GM21825 (cell line): ENCODE results near the gene TBL1XR1.
A peak's percentile ranks its signal among the peaks of the same experiment; 100 is the strongest.

Experiments used
- ATAC-seq: cut with Tn5 transposase; IDR thresholded peaks from one replicate; pipeline ENCODE4 v1.9.1; 2021; ENCODE audit warnings: mild to moderate bottlenecking, moderate library complexity; ENCODE audit not compliant: unreplicated experiment

Gene TBL1XR1

DNA sequence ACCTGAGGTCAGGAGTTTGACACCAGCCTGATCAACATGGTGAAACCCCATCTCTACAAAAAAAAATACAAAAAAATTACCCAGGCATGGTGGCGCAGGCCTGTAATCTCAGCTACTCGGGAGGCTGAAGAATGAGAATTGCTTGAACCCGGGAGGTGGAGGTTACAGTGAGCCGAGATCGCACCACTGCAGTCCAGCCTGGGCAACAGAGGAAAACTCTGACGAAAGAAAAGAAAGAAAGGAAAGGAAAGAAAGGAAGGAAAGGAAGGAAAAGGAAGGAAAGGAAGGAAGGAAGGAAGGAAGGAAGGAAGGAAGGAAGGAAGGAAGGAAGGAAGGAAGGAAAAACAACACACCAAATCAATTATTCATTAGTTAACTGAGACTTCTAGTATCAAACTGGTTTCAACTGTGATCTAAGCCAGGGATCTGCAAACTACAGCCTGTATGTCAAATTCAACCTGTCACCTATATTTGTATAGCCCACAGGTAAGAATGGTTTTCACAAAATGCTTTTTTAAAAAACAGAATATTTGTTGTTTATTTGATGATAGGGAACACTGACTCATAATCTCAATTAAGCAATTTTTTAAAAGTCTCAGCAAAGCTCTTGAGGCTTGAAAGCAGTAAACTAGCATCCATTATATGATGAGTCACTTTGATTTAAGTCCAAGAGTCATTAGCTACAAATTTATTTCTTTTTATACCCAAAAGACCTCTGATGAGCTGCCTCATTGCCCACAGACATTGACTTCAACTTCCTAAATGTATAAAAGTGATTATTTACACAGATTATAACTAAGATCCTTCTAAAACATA is 127.6 kb downstream of the TBL1XR1 start:
- ATAC-seq: no peak

DNA sequence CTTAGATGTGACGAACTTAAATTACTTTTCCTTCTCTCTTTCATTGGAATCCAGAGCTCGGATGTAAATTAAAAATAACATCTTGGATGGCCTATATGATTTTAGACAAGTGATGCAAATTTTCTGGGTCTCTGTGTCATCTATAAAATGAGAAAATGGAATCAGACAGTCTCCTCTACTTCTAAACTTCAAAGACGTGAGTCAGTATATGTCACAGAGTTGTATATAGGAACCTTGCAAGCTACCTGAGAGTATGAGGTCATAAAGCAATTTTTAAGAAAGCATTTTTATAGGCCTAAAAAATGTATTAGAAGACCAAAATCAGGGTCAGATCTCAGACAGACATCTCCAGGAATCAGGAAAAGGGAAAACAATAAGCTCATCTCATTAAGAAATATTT is 128.3 kb downstream of the TBL1XR1 start:
- no peak for ATAC-seq

DNA sequence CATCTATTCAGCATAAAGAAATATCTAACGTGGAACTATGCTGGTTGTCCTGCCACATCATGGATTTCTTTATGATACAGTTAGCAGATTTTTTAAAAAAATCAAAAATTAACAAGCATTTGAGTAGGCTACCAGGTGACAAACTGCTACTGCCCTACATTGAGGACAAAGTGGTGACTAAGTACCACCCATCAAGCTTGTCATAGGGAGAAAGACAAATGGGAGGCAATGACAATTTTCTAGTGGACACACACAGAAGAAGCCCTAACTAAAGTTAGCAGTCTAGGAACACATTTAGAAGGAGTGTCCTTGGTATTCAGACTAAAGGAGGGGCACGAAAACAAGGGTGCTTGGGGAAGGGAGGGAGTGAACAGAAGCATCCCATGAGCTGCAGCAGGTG is 131.2 kb downstream of the TBL1XR1 start:
- ATAC-seq: no peak

- no peak for ATAC-seq
These were observed 131.8 kb downstream of the TBL1XR1 start for GRCh38 chr3:177065285-177066033.

DNA sequence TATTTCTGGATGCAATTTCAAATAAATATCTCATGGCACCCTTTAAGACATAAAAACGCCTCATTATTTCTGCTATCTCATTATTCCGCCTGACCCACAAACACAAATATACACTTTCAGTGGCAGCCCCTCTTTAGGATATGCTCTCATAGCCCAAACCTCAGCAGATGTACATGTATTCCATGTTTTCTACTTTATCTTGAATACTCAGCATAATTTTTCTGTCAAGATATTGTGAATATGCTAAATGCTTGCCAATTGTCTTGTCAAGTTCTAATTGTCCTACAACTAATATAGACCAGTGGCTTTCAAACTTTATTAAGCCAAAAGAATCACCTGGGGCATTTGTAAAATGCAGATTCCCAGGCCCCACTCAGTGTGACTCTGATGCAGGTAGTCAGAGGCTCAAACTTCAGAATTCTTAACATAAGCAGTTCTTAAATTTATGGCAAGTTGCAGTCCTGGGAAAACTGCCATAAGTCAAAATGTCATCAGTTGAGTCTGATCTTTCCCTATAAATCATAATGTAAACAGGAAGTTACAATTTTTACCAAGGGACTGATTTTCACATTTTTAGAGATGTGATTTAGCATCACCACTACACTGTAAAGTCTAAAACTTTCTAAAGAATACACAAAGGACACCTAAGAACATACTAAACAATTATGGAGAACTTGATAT is 135.1 kb downstream of the TBL1XR1 start:
- no peak for ATAC-seq

DNA sequence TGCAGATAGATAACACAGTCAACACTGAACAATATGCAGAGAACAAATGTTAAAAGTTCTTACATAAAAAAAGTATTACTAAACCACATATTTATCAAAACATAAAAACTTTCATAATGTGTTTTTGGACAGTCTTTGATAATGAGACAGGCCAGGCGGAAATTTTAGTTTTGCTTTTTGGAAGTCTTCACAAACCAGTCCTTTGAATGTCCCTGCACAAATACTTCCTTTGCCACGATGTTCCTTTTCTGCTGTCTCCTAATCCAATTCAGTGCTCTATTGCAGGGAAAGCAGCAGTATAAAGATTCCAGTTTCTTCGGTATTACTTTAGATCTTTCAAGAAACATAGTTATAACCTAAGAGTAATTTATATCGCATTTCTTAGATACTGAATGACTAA is 135.9 kb downstream of the TBL1XR1 start:
- no peak for ATAC-seq

GRCh38 chr3:177060492-177060891 is 136.8 kb downstream of the TBL1XR1 start:
- ATAC-seq: no peak

DNA sequence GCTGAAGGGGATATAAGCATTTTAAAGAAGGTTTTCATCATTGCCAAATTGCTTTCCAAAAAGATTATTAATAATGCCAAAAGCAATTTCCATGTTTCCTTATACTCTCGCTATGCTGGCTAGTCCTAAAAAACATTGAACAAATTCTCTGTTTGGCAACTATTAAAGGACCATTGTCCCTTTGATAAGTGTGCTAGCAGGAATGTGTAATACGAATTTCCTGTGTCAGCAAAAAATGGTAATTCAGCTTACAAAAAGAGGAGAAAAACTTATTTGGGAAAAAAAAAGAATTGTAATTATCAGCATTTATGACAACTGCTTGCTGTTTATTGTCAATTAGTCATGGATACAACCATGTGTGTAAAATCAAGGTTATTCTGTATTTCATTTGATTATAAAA is 138.6 kb downstream of the TBL1XR1 start:
- ATAC-seq: no peak

GRCh38 chr3:177057768-177058167 is 139.5 kb downstream of the TBL1XR1 start:
- peak; percentile 96 for ATAC-seq

DNA sequence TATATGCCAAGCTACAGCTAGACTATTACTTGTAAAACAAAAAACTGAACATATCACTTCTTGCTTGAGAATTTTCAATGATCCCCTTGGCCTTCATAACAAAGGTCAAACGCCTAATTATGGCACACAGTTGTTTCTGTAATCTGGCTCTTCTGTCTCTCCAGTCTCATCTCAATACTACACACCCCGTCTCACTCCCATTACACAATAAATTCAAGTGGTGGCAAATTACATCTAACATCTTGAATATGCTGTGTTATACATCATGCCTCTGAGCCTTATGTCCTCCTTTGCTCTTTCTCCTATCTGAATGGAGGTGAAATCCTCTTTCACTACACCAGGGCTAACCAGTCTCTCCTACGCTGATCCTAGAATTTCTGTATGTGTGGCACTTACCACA is 140.4 kb downstream of the TBL1XR1 start:
- ATAC-seq: no peak

- ATAC-seq: no peak
These were observed 141.4 kb downstream of the TBL1XR1 start for GRCh38 chr3:177055605-177056571.

DNA sequence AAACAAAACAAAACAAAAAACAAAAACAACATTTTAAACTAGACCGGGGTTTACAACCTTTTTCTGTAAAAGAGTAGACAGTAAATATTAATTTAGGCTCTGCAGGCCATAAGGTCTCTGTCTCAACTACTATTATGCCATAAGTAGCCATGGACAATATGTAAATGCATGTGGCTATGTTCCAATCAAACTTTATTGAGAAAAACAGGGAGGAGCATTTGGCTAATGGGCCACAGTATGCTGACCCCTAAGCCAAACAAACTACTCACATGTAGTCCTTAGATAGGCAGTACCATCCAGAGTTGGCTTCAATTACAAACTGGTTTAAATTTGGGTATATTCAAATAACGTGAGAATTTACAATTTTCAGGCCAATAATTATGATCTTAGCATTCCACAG is 144.2 kb downstream of the TBL1XR1 start:
- no peak for ATAC-seq

GRCh38 chr3:177051411-177051810 is 145.9 kb downstream of the TBL1XR1 start:
- ATAC-seq: no peak

- no peak for ATAC-seq
These were observed 146.6 kb downstream of the TBL1XR1 start for GRCh38 chr3:177050501-177051237.

GRCh38 chr3:177045767-177046166 is 151.5 kb downstream of the TBL1XR1 start:
- no peak for ATAC-seq

DNA sequence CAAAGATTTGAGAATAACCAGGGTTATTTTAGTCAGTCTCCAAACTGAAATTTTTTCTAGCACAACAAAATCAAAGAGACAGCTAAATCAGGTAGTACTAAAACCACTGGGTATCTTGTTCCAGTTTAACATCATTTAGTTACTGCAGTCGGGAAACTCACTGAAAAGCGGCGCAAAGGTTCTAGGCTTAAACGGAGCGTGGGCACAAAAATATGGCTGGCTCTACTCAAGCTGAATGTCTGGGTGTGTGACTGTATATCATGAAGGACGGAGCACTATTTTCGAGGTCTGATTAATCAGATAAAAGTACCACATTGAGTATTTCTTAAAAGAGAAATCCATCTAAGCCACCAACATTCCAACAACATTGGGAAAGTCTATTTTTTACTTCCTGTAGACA is 152.1 kb downstream of the TBL1XR1 start:
- ATAC-seq: no peak

- ATAC-seq: peak; percentile 54
These were observed 155.3 kb downstream of the TBL1XR1 start for GRCh38 chr3:177041730-177042551.

DNA sequence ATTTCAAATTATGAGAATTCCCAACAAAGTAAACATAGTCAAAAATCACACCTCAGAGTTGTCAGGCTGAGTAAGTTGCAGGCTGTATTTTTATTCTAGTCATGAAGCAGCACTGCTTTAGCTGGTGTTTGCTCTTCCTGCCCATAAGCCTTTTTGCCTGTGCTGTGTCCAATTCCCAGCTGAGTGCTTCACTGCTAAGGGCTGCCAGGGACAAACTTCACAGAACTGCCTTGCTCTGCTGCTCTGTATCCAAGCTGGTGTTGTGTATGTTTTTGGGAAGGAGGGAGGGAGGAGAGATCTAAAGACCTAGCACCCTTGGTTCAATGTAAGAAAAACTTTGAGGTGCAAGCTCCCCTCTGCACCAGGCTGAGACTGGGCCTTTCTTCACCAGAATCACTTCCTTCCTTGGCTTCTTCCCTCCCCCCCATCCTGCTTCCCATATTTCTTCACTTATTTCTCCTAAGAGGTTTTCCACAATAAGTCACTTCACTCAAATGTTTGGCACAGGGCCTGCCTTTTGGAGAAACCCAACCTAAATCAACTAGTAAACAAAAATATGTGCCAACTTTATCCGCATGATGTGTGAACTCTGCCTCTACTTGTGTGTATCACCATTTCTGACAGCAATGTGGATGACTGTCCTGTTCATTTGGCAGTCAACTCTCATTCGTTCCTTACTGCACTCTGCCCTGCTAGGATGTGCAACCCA is 156.1 kb downstream of the TBL1XR1 start:
- no peak for ATAC-seq
